Stimulated activated naive B cell treated with anti-CD40 and anti-IgM and Interleukin-4, amounts not matched to agents 10 μg/mL and 1 μg/mL and 100 μg/mL, for 72 hours (primary cell): ENCODE data around the gene NMUR1.
A peak's percentile ranks its signal among the peaks of the same experiment; 100 is the strongest.

Experiments
- ATAC-seq, 2 donors: fragments of 150-1000 bp; cut with Tn5 transposase; replicated peaks; 2 replicates each; pipeline ENCODE4 v1.10.0; 2021; ENCODE audit warnings: moderate library complexity in 1 of 2
- DNase-seq: peaks from one replicate; pipeline ENCODE4 v3.0.0; 2021
- H3K27ac Mint-ChIP-seq: one replicate; pipeline ENCODE4 v1.8.0; 2022; ENCODE audit warnings: mild to moderate bottlenecking, mixed read lengths
- H3K27me3 Mint-ChIP-seq, 2 donors: one replicate each; pipeline ENCODE4 v1.8.0; 2022; ENCODE audit warnings: mixed read lengths in 2 of 2
- H3K36me3 Mint-ChIP-seq, 2 donors: one replicate each; pipeline ENCODE4 v1.8.0; 2022; ENCODE audit warnings: mixed read lengths in 2 of 2, mild to moderate bottlenecking in 1 of 2
- H3K4me1 Mint-ChIP-seq, 2 donors: one replicate each; pipeline ENCODE4 v1.8.0; 2022; ENCODE audit warnings: mixed read lengths in 2 of 2, mild to moderate bottlenecking in 1 of 2
- H3K4me3 Mint-ChIP-seq, 2 donors: one replicate each; pipeline ENCODE4 v1.8.0; 2022; ENCODE audit warnings: mild to moderate bottlenecking in 2 of 2, mixed read lengths in 2 of 2, moderate library complexity in 1 of 2
- H3K9me3 Mint-ChIP-seq, 2 donors: one replicate each; pipeline ENCODE4 v1.8.0; 2022; ENCODE audit warnings: mixed read lengths in 2 of 2, mild to moderate bottlenecking in 1 of 2

Gene NMUR1

DNA sequence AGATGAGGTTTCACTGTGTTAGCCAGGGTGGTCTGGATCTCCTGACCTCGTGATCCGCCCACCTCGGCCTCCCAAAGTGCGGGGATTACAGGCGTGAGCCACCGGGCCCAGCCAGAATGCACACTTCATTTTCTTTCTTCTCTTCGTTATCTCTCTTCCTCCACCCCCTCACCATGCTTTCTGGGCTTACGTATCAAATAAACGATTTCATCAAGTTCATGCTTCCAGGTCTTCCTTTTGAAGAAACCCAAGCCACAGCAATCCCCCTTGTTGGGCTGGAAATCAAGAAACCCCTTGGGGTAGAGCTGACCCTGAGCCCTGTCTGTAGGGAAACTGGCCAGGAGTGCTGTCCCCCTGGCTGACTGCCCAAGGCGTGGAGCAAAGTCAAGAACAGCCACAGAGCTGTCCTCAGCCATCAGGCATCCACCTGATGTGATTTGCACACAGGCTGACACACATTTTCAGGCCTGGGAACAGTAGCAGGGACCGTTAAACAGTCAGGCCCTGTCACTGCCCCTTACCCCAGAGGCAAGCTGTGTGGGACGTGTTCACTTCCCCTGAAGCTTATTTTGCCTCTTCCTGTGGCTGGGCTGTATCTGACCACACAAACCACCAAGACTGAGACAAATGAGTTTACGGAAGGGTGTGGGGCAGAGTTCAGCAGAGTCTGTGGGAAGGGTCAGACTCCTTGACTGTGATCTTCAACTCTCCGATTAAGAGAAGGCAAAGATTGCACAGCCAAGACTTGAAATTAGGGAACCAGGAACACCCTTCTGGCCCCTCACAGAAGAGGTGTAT, 15.1 kb upstream of the NMUR1 start:
- peak overlapping the region; percentile 91 for H3K27ac Mint-ChIP-seq
- H3K4me3 Mint-ChIP-seq = peak overlapping the region; percentile 63 to 78
- H3K9me3 Mint-ChIP-seq = peaks cover 8 to 9% of the 10 kb centered on the region in 2 donors
- peaks cover 7 to 16% of the 10 kb centered on the region in 2 donors for H3K27me3 Mint-ChIP-seq
- peak; percentile 81 for DNase-seq
- peak; percentile 98 to 99 for ATAC-seq
- peaks cover 31 to 33% of the 10 kb centered on the region in 2 donors for H3K4me1 Mint-ChIP-seq
- peaks cover 3 to 7% of the 10 kb centered on the region in 2 donors for H3K36me3 Mint-ChIP-seq

DNA sequence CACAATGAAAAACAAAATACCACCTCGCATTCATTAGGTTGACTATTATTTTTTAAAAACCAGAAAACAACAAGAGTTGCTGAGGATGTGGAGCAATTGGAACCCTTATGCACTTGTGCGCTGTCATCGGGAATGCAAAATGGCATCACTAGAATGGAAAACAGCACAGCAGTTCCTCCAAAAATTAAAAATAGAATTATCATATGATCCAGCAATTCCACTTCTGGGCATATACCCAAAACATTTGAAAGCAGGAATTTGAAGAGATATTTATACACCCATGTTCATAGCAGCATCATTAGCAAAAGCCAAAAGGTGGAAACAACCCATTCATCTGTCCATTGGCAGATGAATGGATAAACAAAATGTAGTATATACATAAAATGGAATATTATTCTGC, 11.9 kb upstream of the NMUR1 start:
- Mint-ChIP-seq H3K36me3 (peaks cover 3 to 7% of the 10 kb centered on the region in 2 donors), H3K4me1 (peaks cover 16 to 24% of the 10 kb centered on the region in 2 donors), H3K27ac (no peak overlapping the region), H3K9me3 (peaks cover 8 to 9% of the 10 kb centered on the region in 2 donors), H3K27me3 (peaks cover 16 to 17% of the 10 kb centered on the region in 2 donors), H3K4me3 (no peak overlapping the region)
- no peak for DNase-seq
- ATAC-seq = no peak

DNA sequence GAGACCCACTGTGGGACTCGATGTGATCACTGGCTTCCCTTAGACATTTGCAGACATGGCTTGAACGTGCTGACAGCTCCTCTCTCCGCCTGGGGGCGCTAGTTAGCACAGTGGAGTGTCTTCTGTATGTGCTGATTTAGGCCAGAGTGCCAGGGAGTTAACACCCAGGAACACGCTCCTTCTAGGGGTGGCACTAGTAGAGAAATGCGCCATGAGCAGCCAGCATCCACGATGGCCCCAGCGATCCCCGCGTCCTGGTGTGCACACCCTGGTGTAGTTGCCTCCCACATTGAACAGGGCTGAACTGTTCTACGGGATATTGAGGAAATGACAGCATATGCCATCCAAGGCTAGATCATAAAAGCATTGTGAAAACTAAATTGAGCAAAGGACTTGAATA, 11.4 kb upstream of the NMUR1 start:
- H3K9me3 Mint-ChIP-seq = peaks cover 8 to 9% of the 10 kb centered on the region in 2 donors
- peaks cover 16 to 17% of the 10 kb centered on the region in 2 donors for H3K27me3 Mint-ChIP-seq
- H3K4me3 Mint-ChIP-seq = no peak overlapping the region

DNA sequence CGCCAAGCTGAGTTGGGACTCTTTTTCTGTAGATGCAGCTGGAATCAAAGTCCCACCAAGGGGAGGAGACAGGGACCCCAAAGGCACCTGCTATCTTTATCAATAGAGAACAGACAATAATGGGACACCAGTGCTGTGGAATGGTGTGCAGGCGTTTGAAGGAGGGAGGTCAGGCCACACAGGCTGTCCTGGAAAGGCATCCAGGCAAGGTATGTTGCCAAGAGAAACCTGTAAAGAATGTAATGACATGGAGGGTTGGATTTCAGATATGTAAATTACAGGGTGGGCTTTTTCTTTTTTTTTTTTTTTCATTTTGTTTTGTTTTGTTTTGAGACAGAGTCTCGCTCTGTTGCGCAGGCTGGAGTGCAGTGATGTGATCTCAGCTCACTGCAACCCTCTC, 9.7 kb upstream of the NMUR1 start:
- Mint-ChIP-seq H3K9me3 (peaks cover 7 to 8% of the 10 kb centered on the region in 2 donors), H3K4me1 (peaks cover 1 to 11% of the 10 kb centered on the region in 2 donors), H3K36me3 (peaks cover 1 to 5% of the 10 kb centered on the region in 2 donors), H3K27ac (no peak overlapping the region), H3K27me3 (peaks cover 16 to 17% of the 10 kb centered on the region in 2 donors), H3K4me3 (no peak overlapping the region)
- no peak for ATAC-seq
- no peak for DNase-seq

More for the DNA sequence above, 11.4 kb upstream of the NMUR1 start:
- H3K27ac Mint-ChIP-seq = no peak overlapping the region
- DNase-seq (no peak), ATAC-seq (no peak)
- H3K36me3 Mint-ChIP-seq = peaks cover 3 to 7% of the 10 kb centered on the region in 2 donors
- H3K4me1 Mint-ChIP-seq = peaks cover 16 to 24% of the 10 kb centered on the region in 2 donors

DNA sequence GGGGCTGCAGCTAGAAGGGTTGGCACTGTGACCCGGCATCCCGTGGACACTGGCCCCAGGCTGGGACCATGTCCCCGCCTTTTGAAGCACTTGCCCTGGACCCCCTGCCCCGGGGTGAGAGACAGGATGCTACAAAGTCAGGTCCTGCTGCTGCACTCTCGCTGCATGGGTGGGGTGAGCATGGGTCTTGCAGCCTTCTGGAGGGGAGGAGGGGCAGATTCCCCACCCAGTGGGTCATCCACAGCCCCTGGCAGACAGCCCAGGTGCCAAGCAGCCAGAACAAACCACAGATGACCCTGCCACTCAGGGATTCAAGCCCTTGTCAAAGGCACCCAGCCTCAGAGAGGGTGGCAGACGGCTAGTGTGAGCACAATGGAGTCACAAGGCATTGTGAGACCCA, 5.7 kb upstream of the NMUR1 start:
- H3K27ac Mint-ChIP-seq = no peak overlapping the region
- H3K9me3 Mint-ChIP-seq = no peaks in the 10 kb centered on the region
- peaks cover 12 to 23% of the 10 kb centered on the region in 2 donors for H3K27me3 Mint-ChIP-seq
- no peak for DNase-seq
- H3K36me3 Mint-ChIP-seq = no peaks in the 10 kb centered on the region
- peaks cover 10 to 14% of the 10 kb centered on the region in 2 donors for H3K4me1 Mint-ChIP-seq
- no peak for ATAC-seq
- no peak overlapping the region for H3K4me3 Mint-ChIP-seq

DNA sequence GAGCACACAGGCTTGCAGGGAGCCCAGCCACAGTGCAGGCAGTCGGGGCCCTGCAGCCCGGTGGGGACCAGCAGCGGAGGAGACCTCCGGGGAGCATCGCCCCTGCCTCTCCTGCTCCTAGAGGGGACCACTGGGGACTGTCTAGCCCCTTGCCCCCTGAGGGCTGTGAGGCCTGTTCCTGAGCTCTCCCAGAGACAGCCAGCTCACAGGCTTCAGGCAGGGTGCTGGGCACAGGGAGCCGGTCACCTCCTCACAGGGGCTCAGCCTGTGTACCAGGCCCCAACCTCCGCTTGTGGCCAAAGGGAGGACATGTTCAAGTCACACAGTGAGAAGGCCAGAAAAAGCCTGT, 3.5 kb upstream of the NMUR1 start:
- H3K9me3 Mint-ChIP-seq = no peaks in the 10 kb centered on the region
- H3K4me3 Mint-ChIP-seq = no peak overlapping the region
- H3K27me3 Mint-ChIP-seq = peaks cover 22 to 24% of the 10 kb centered on the region in 2 donors
- H3K4me1 Mint-ChIP-seq = peaks cover 12 to 16% of the 10 kb centered on the region in 2 donors
- H3K36me3 Mint-ChIP-seq = no peaks in the 10 kb centered on the region
- H3K27ac Mint-ChIP-seq = no peak overlapping the region
- no peak for DNase-seq
- no peak for ATAC-seq

DNA sequence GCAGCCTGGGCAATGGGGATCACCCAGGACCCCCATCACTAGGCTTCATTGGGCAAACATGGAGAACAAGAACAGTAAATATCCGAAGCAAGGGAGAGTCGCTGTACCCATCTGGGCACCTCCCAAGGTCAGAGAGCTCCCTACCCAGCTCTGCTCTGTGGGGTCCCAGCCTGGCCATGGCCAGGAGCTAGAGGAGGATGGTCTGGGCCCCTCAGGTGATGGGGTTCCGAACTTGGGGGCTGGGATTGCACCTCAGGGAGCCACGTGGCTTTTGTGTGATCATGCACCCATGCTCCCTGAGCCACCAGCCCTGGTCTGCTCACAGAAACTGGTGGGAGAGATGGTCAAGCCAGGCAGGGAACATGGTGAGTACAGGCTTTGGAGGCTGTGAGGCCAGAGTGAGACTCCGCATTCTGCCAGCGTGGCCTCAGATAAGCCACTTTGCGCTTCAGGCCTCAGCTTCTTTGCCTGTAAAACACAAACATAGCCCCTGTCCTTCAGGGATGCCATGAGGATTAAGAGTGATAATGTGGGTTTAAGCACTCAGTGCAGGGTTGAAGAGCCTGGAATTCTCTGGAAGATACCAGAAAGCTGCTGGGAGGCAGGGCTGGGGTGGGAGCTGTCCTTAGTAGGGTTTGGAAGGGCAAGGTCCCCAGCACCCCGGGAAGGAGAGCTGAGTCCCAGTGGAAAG, 3.0 kb upstream of the NMUR1 start:
- no peaks in the 10 kb centered on the region for H3K9me3 Mint-ChIP-seq
- H3K27ac Mint-ChIP-seq = no peak overlapping the region
- H3K27me3 Mint-ChIP-seq = peaks cover 28 to 29% of the 10 kb centered on the region in 2 donors
- peaks cover 12 to 16% of the 10 kb centered on the region in 2 donors for H3K4me1 Mint-ChIP-seq
- H3K36me3 Mint-ChIP-seq = no peaks in the 10 kb centered on the region
- no peak overlapping the region for H3K4me3 Mint-ChIP-seq
- ATAC-seq (no peak), DNase-seq (no peak)

DNA sequence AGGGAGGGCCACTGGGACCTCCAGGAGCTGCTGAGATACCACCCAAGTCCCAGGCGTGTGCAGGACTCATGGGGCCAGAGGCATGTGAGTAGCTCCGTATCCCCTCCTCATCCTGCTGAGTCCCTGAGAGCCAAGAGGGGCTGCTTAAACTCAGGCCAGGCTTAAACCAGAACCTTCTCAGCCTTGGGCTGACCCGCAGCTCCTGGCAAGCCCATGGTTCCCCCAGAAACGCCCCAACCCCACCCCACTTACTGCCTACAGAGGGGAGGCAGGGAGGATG, 2.5 kb upstream of the NMUR1 start:
- Mint-ChIP-seq H3K27ac (no peak overlapping the region), H3K4me3 (no peak overlapping the region)
- ATAC-seq = no peak

DNA sequence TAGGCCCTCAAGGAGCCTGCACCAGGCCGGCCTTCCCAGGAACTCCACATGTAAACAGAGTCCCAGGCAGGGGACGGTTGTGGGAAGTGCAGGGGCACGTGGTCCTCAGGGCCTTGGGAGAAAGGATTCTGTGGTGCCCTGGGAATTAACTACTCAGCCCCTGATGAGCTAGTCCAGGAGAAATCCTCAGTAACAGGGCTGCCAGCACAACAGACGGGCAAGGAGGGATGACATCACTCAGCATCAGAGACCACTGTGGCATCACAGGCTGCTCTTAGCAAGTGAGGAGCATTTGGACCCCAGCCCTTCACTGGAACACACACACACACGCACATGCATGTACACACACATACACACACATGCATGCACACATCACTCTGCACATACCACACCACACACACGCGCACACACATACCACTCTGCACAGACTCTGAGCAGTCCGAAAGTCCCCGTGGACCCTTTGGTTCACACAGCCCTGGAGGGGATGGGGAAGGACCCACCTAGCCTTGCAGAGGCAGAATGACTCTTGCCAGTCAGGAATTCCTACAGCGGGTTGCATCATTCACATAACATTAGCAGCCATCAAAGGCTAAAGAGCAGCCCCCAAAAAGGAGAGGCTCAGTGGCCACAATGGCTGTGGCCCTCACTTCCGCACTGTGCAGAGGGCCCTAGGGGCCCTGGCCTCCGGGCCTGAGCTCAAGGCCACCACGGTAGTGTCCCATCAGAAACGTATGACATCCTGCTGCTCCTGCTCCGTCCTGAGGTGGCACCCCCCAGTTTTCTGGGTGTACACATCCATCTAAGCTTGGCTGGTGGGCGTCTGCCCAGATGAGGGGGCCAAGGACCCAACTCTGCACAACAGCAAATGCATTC, 1.9 kb upstream of the NMUR1 start:
- DNase-seq (no peak), ATAC-seq (no peak)
- Mint-ChIP-seq H3K27me3 (peaks cover 34 to 35% of the 10 kb centered on the region in 2 donors), H3K36me3 (no peaks in the 10 kb centered on the region), H3K9me3 (no peaks in the 10 kb centered on the region), H3K4me1 (peaks cover 12 to 16% of the 10 kb centered on the region in 2 donors), H3K4me3 (no peak overlapping the region), H3K27ac (no peak overlapping the region)

More for the DNA sequence above, 2.5 kb upstream of the NMUR1 start:
- DNase-seq = no peak
- Mint-ChIP-seq H3K4me1 (peaks cover 12 to 16% of the 10 kb centered on the region in 2 donors), H3K27me3 (peaks cover 32 to 34% of the 10 kb centered on the region in 2 donors), H3K36me3 (no peaks in the 10 kb centered on the region), H3K9me3 (no peaks in the 10 kb centered on the region)

DNA sequence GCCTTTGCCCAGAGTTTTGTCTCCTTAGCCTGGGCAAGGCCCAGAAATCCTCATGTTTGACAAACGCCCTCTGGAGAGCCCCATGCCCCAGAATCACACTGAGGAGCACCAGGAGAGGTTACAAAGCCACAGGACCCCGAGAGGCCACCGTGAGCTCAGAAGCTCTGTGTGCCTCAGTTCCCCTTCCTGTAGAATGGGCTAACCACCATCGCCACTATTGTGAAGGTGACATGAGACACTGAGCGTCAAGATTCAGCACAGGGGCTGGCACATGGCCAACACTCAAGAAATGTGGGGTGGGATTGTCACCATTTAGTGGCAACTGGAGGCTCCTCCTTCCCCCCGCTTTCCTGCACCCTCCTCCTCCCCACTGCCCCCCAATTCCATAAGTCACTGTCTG, 1.2 kb upstream of the NMUR1 start:
- Mint-ChIP-seq H3K36me3 (no peaks in the 10 kb centered on the region), H3K4me1 (peaks cover 12 to 16% of the 10 kb centered on the region in 2 donors), H3K9me3 (no peaks in the 10 kb centered on the region), H3K27ac (peak overlapping the region; percentile 83), H3K27me3 (peaks cover 35 to 39% of the 10 kb centered on the region in 2 donors), H3K4me3 (peak overlapping the region in 1 of 2 donors; percentile 66)
- DNase-seq (no peak), ATAC-seq (no peak)

DNA sequence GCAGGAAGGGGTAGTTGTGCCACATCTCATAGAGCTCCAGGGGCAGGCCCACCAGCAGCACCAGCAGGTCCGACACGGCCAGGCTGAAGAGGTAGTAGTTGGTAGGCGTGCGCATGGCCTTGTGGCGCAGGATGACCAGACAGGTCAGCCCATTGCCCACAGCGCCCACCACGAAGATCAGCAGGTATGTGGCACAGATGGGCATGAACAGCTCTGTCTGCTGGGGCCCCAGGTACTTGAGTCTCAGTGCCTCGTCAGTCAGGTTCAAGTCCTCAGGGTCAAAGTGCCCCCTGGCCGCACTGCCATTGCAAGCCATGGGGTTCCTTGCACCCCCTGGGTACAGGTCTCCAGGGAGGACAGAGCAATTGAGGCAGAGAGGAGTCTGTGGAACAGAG, 1.6 kb downstream of the NMUR1 start:
- no peaks in the 10 kb centered on the region for H3K36me3 Mint-ChIP-seq
- no peak for ATAC-seq
- DNase-seq = no peak
- H3K27ac Mint-ChIP-seq = no peak overlapping the region
- H3K4me3 Mint-ChIP-seq = no peak overlapping the region
- H3K27me3 Mint-ChIP-seq = peaks cover 35 to 39% of the 10 kb centered on the region in 2 donors
- H3K4me1 Mint-ChIP-seq = peaks cover 12 to 19% of the 10 kb centered on the region in 2 donors
- no peaks in the 10 kb centered on the region for H3K9me3 Mint-ChIP-seq

DNA sequence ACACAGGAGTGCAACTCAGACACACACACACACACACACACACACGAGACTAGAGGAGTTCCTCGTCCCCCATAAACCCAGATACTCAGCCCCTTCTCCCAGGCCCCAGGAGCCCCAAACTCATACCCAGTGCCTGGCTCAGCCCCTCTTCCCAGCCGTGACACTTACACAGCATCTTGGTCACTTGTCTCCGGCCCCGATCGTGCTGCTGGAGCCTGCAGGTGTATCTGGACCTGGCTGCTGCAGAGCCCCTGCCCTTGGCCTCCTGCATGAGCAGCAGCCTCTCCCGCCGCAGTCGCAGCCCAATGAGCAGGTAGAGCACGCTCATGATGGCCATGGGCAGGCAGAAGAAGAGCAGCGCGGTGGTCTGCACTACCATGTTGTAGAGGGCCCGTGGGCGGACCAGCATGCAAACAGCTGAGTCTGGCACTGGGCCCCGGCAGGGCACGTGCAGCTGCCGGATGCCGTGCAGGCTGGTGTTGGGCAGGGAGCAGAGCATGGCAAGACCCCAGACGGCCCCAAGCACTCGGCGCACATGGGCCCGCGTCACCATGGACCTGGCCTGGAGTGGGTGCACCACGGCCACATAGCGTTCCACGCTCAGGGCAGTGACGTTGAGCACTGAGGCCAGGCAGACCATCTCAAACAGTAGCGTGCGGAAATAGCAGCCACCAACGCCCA, 2.1 kb downstream of the NMUR1 start:
- H3K36me3 Mint-ChIP-seq = no peaks in the 10 kb centered on the region
- H3K4me1 Mint-ChIP-seq = peaks cover 12 to 15% of the 10 kb centered on the region in 2 donors
- H3K27ac Mint-ChIP-seq = no peak overlapping the region
- no peaks in the 10 kb centered on the region for H3K9me3 Mint-ChIP-seq
- DNase-seq (no peak), ATAC-seq (no peak)
- H3K27me3 Mint-ChIP-seq = peaks cover 31 to 39% of the 10 kb centered on the region in 2 donors
- H3K4me3 Mint-ChIP-seq = no peak overlapping the region

DNA sequence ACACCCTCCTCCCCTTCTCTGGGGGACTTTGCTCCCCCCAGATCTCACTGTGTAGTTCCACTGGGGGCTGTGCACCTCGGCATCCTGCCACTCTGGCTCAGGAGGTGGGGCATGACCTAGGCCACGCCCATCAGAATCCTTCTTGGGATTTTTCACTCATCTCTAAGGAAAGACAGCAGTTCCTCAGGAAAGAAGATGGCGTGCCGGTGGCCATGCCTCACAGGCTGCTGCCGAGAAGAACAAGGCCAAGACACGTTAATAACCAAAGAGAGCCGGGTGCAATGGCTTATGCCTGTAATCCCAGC, 3.2 kb downstream of the NMUR1 start:
- no peaks in the 10 kb centered on the region for H3K36me3 Mint-ChIP-seq
- peaks cover 29 to 39% of the 10 kb centered on the region in 2 donors for H3K27me3 Mint-ChIP-seq
- no peak overlapping the region for H3K27ac Mint-ChIP-seq
- H3K4me1 Mint-ChIP-seq = peaks cover 12 to 15% of the 10 kb centered on the region in 2 donors
- DNase-seq (no peak), ATAC-seq (no peak)
- no peak overlapping the region for H3K4me3 Mint-ChIP-seq
- no peaks in the 10 kb centered on the region for H3K9me3 Mint-ChIP-seq
